GM19324 (cell line): ENCODE results near the gene AGGF1.
"Not testable (repeated sequence)": the region's sequence is repeated elsewhere in the genome, so short reads cannot be mapped to it uniquely, and the experiment has no call there.

Experiments
- ATAC-seq: cut with Tn5 transposase; IDR thresholded peaks from one replicate; pipeline ENCODE4 v1.9.1; 2021; ENCODE audit warnings: mild to moderate bottlenecking, moderate library complexity; ENCODE audit not compliant: unreplicated experiment, low FRiP score

Gene AGGF1

DNA sequence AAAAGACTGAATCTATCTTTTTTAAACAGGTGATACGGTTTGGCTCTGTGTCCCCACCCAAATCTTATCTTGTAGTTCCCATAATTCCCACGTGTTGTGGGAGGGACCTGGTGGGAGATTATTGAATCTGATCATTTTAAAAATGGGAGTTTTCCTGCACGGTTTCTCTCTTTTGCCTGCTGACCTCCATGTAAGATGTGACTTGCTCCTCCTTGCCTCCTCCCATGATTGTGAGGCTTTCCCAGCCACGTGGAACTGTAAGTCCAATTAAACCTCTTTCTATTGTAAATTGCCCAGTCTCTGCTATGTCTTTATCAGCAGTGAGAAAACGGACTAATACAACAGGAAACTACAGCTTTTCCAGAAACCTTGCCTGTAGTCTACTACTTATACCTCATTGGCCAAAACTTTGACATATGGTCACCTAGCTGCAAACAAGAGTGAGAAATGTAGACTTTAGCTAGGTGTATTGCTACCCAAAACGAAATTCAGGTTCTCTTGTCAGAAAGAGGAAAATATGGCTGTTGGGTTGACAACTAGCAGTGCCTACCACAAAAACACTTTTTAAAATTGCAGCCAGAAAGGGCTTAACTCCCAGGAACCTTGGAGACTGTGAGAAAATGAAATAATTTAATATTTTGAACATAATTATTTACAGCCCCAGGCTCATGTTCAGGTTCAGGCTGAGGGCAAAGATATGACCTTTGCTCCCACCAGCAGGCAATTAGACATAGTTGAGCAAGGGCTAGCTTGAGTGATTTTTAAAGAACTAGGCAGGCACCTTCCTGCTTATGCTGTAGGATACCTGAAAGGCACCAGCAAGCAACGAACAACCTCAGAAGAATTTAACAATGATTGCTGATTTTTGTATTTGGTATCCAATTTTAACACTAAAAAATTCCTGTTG, 7.4 kb upstream of the AGGF1 start:
- ATAC-seq: no peak

DNA sequence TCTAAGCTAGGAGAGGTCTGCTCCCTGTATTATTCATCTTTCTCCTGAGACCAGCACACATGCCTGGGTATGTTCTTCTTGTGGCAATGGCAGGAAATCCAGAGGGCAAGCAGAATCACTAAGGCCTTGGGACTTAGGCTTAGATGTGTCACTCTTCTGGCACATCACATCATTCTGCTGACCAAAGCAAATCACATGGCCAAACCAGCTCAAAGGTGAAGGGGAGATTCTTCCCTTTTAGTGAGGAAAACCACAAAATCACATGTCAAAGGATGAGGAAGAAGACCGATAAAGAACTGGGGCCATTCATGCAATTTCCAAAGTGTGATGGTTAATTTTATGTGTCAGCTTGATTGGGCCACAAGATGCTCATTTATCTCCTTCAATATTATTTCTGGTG, 5.7 kb upstream of the AGGF1 start:
- ATAC-seq: no peak

DNA sequence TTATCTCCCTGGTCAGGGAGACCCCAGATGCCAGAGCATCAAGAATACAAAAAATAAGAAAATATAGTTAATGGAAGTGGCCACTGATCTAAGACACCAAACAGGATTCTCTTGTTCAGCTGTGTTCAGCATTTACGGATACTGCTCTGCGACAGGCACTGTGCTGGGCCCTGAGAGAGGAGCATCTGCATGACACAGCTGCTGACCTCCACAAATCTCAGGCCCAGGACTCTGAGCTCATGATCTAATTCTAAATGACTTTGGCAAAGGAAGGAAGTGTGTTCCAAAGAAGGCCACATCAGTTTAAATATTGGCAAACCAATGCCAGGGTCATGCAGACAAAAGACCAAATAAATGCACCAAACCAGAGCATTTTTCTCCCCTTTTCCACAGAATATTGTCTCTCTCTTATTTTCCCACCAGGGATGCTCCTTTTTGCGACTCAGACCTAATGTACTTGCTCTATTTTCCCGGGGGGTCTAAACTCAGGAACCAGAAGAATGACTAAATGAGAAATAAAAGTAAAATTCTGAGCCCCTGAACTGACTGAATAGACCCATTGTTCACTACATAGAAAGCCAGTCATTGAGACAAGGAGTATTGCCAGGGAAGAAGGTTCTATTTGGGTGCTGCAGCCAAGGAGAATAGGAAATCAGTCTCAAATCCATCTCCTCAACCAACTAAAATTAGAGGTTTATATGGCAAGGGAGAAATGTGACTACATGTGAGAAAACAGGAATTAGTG, 1.4 kb upstream of the AGGF1 start:
- ATAC-seq: no peak

DNA sequence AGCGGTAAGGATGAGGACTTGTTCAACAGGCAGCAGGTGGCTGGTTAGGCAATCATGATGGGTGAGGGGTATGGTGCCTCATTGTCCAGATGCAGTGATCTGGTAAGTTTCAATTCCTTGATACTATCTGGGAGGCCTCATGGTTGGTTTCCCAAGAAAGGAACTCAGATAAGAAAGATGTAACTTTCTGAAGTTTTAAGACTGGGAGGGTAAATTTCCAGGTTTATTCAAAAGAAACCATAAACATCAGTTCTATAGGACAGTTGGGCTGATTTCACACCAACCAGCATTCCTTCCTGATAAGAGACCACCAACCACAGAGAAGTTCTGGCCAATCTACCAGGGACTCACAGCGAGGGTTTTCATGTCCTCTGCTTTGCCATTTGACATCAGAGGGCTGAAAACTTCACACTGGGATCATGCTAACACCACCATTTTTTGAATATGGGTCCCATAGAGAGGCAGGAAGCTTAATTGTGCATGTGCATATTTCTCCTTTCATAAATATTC, 773 bp upstream of the AGGF1 start:
- no peak for ATAC-seq

DNA sequence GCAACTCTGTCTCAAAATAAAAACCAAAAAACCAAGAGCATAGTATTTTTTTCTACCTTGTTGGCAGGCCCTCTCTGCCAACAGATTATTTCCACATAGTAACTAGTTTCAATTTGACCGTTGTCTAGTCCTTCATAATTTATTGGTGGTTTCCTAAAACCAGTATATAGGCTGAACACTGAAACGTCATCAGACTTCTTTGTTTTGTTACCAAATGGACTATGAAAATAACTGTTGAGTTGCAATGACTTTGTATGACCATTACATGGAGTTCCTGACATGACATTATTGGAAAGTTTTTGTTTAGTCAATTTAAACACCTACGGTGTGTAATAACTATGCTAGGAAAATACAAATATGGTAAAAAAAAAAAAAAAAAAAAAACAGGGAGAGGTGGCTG, 1.7 kb downstream of the AGGF1 start:
- ATAC-seq: no peak

DNA sequence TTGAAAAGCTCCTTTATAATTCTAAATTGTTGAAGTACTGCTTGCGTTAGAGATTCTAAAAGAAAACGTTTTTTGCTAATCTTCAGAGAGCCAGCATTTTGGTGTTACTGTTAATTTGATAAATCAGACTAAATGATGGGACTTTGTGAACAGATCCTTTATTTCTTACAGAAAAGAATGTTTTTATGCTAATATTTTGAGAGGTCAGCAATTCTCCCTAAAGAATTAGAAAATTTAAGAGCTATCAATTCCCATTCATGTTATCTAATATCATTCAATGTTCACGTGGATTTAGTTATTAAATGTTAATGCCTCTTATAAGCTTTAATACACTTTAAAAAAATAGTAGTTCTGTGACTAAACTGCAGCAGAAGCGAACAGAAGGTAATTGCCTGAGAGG, 2.4 kb downstream of the AGGF1 start:
- no peak for ATAC-seq

DNA sequence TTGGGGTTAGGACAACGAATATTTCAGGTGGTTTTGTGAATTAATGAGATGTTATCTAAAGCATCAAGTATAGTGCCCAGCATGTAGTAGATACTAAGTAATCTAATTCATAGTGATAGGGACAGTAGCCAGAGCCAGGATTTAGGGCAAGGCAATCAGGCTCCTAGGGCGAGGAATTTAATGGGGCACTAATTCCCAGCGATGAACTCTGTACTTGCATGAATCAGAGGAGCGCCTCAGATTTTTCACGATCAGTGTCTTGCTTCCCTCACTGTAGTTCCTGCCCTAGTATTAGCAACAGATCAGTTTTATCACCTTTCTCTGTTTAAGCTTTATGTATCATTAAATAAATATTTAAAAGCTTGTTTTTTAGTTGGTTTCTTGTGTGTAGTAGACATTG, 3.1 kb downstream of the AGGF1 start:
- ATAC-seq: no peak

DNA sequence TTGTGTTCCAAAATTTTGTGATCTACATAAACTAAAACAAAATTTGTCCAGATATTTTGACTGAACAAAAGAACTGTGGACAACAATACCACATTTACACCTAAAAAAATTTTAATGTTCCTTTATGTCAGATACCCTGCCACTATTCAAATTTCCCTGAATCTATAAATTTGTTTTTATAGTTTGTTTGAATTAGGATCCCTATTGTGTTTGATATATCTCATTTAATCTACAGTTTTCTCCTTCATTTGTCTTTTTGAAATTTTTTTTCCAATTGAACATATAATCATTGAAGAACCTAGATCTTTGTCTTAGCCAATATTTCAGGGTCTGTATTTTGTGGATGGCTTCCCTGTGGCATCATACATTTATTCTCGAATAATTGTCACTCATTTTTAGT, 5.7 kb downstream of the AGGF1 start:
- no peak for ATAC-seq

DNA sequence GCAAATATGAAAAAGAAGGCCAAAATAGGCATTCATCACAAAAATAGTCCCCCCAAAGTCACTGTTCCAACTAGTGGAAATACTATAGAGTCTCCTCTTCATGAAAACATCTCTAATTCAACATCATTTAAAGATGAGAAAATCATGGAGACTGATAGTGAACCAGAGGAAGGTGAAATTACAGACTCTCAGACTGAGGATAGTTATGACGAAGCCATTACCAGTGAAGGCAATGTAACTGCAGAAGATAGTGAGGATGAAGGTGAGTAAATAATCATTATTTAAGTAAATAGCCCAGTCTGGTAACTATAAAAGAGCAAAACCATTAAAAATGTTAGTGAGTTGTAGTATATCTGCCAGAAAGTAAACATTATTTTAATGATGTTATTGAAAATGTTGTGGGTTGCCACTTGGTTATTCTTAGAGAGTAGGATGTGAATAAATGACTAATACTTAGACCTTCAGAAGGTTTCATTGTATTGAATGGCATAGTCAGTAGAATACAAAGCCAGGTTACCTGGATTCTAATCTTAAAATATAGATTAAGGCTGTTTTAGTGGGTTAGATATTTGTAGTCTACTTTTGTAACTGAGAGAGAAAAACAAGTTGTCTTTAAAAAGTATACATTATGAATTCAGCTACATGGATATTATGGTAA, 16.3 kb downstream of the AGGF1 start:
- no peak for ATAC-seq

DNA sequence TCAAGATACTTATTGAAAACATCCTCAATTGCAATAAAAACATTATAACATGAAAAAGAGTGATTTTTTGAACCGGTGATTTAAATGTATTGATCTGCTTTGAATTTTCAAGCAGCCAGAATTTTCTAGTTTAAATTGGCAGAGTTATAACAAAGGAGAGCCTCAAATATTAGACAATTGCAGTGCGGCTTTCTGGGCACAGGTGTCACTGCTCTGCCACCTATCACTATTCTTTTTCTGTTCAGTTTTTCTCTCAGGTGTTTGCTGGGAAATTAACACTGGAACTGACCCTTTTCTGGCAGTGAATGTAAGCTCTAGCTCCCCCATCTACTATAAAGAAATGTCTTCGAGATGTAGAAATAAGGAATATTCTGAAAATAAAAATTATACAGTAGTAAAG, 33.8 kb downstream of the AGGF1 start:
- no peak for ATAC-seq

DNA sequence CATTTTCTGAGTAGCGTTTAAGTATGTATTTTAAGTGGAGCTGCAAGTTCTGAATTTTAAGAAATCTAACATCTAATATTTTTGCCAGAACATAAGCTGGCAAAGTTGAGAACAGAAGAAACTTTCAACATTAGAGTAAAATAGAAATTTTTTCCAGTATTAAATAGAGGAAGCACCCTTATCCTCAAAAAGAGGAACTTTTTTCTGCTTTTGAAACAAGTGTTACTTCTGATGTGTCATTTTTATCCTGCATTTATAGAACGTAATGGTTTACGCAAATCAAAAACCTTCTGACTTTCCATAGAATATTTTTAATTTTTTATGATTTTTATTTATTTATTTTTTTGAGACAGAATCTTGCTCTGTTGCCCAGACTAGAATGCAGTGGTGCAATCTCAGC, 35.1 kb downstream of the AGGF1 start:
- no peak for ATAC-seq

DNA sequence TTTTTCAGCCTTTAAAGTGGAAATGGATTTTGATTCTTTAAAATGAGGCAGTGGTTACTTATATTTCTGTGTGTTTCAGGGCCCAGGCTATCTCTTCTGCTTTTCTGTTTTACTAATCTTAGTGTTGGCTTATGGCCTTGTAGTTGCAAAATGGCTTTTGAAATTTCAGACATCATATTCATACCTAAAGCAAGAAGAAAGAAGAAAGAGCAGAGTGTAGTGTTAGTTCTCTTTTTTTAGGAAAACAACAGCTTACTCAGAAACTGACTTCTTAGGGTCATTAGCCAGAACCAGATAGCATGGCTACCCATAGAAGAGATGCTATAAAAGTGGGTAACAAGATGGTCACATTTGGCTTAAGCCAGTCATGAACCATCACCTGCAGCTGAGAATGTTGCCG, 36.0 kb downstream of the AGGF1 start:
- ATAC-seq: no peak

DNA sequence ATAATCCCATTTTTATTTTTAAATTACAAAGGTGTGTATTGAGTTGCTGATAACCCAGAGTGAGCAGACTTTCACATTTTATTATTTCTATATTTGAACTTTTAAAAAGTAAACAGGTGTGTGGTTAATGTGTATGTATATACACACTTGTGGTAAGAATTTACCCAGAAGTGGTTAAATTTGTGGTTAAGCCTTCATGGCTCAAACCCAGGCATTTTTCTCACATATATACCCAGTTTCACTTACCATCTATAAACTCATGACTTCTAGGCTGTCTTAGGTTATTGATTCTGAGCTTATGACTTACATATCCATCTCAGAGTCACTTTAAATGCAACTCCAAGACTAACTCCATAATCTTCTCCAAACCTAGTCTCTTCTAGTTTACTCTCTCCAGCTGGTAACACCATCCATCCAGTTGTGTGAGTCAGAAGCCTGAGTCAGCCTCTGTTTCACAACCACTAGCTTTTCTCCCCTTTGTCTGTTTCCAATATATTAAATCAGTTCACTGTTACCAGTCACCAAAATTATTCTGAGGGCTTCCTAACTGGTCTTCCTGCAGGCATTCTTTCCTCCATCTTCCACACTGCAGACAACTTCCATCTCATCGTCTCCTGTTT, 36.7 kb downstream of the AGGF1 start:
- no peak for ATAC-seq

DNA sequence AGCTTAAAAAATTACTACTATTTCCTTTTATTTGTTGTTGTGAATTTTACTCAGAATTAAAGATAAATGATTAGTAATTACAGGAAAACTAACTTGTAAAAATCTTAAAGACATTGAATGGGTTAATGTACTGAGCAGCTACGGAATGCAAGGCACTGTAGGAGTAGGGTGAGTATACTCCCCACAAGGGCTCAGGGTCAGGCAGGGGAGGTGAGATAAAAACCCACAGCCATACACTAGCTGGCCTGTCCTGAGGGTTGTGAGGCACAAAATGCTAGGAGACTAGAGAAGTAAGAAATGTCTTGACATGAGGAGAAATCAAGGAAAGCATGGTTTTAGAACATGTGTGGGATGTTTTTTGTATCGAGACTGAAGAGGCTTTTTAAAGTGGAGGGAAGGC, 43.5 kb downstream of the AGGF1 start:
- ATAC-seq: no peak

DNA sequence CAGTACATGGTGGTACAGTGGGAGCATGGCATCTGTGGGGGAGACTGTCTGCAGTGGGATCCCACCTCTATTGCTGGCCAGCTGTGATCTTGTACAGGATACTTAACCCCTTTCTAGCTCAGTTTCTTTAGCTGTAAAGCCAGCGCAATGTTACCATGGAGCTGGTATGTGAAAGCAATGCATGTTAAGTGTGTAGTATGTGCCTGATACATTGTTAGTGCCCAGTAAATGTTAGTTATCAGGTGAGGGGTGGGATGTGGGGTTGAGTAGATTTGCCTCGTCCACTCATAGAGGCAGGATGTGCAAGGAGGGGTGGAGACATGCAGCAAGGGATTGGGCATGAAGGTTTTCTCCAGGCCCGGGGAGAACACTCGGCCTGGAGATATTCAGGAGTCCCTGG, 44.5 kb downstream of the AGGF1 start:
- no peak for ATAC-seq

DNA sequence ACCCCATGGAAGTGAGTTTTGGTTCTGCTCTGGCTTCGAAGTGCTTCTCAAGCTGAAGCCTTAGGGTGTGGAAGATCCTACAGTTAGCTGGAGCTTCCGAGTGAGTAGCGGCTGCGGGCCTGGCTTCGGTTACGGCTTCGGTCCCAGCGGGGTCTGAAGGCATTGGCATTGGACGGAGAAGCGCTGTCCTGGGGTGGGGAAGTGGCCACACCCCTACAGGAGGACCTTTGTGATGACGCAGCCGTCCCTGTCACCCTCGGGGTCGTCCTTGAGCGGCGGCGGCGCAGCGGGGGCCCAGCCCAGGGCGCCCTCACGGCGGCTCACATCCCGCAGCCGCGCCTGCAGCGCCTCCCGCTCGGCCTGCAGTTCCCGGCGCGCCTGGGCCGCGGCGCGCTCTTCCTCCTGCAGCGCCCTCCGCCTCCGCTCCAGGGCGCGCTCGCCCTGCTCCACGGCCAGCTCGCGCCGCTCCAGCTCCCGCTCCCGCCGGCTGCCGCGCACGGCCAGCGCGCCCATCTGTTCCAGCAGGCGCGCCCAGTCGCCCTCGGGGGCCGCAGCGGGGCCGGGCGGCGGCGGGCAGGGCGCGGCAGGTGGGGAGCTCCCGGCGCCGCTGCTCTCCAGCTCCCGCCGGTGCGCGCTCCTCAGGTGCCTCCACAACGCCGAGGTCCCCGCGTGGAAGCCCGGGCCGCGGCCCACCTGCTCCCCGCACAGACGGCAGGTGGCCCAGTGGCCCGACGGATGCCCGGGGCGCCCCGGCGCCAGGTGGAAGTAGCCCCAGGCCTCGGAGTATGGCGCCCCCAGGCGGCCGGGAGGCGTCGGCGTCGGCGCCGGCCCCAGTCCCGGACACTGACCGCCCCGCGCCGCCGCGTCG, 47.0 kb downstream of the AGGF1 start:
- ATAC-seq: peak; percentile 82

DNA sequence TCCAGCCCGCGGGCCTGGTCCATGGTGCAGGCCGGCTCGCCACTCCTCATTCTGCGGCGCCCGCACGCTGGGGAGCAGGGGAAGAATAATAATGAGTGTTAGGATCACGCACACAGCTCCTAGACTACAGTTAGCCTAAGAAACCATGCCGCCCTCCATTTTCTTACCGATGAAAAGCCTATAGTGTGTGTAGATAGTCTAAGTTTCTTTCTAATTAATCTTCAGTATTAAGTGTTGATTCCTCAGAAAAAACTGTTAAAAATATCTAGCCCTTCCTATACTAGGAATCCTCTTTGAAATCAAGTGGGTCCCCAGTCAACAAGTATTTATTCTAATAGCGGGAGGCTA, 47.6 kb downstream of the AGGF1 start:
- no peak for ATAC-seq

DNA sequence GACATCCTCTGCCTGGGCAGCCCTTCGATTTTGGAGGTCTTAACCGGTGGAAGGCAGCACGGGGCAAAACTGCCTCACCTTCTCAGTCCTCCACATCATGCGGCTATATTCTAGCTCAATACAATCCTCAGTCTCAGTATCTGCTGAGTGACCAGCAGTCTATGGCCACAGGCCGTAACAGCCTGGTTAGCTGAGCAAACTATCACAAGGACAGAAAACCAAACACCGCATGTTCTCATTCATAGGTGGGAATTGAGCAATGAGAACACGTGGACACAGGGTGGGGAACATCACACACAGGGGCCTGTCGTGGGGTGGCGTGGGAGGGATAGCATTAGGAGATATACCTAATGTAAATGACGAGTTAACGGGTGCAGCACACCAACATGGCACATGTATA, 50.3 kb downstream of the AGGF1 start:
- ATAC-seq: not testable (repeated sequence)

DNA sequence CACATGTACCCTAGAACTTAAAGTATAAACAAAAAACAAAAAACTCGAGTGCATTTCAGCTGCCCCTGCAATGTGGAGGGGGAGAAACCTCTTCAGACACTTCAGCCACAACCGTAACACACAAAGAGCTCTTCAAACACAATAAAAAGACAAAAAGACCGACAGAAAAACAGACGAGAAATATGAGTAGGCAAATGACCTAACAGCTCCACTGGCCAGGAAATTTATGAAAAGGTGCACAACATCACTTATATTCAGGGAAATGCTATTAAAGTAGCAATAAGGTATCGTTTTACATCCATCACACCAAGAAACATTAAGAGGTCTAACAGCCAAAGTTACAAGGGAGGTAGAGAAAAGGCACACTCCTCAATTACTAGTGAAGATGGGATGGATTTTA, 50.7 kb downstream of the AGGF1 start:
- ATAC-seq: no peak

DNA sequence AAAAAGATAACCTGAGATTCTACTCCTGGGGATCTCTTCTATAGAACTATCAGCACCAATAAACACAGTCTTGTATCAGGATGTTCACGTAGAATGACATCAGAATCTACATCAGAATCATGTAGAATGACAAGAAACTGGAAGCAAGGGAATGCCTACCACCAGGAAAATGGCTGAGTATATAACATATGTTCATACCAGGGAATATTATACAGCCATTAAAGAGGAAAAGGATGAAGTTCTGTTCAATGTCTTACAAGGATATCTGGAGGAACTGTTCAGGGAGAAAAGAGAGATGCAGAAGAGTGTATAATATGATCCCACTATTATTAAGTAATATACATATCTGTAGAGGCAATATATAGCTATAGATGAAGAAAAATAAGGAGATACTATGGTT, 52.1 kb downstream of the AGGF1 start:
- no peak for ATAC-seq
